SKM-1 (cell line): Measurements from ENCODE around the gene ENHO.
"Not testable (repeated sequence)": the region's sequence is repeated elsewhere in the genome, so short reads cannot be mapped to it uniquely, and the experiment has no call there.

Experiments used
- DNase-seq: peaks from one replicate; lab custom pipeline; 2025; ENCODE audit not compliant: unreplicated experiment; lab: John Stamatoyannopoulos, UW

ENHO gene

GRCh38 chr9:34532041-34532440 is 9.3 kb upstream of the ENHO start:
- not testable (repeated sequence) for DNase-seq

GRCh38 chr9:34526026-34526425 is 3.2 kb upstream of the ENHO start:
- DNase-seq = no peak

- no peak for DNase-seq
Measured at GRCh38 chr9:34524349-34524748, 1.6 kb upstream of the ENHO start.

DNA sequence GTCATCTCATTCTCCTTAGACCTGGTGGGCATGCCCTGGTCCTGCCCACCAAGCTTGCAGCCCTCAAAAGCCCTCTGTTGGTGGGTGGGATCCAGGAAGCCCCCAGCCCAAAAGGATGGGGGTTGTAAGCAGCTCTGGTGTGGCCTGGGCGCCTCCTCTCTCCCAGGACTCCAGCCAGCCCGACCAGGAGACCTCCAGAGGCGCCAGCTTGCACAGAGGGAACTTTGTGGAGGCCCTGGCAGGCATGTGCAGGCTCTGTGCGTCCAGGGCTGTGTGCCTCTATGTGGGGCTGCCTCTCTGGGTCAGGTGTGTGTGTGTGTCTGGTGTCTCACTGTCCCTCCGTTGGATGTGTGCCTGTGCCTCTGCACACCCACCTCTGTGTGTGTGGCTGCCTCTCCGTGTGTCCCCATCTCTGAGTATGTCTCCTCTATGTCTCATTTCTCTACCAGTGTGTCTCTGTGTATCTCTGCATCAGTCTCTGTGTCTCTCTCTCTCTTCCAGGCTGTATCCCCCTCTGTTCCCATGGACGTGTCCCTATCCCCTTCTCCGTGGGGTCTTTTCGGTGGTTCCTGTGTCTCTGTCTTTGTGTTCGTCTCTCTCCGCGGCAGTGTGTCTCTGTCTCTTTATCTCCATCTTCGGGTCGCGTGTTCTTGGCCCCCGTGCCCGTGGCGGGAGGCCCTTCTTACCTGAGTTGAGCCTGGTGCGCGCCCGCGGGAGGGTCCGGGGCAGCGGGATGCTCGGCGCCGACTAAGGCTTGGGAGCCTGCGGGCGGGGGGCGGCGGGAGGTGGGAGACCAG is 501 bp downstream of the ENHO start:
- DNase-seq = no peak

DNA sequence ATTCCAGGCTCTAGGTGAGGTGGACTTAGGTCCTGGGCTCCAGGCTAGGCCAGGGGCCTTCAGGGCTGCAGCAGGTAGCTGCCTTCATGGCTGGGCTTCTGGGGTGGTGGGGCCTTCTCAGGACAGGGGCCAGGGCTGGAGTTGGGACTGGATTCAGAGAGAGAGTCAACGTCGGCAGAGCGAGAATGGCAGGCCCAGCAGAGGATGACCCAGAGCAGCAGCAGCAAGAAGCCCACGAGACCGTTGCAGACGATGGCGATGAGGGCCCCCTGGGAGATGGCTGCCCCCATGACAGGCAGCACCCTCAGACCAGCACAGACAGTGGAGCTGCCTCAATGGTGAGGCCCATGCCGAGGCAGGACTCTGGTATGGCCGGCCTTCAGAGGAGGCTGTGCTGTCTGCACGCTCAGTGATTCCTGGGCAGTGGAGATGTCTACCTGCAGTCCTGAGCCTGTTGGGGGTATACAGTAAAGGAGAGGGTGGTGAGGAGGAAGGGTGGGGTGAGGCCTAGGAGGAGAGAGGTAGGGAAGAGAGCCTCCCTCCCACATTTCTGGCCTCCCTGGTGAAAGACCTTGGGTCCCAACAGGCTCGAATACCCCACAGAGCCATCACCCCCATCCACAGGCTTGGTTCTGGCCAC is 1.3 kb downstream of the ENHO start:
- DNase-seq = no peak

- no peak for DNase-seq
Measured at GRCh38 chr9:34520505-34521385, 2.0 kb downstream of the ENHO start.

DNA sequence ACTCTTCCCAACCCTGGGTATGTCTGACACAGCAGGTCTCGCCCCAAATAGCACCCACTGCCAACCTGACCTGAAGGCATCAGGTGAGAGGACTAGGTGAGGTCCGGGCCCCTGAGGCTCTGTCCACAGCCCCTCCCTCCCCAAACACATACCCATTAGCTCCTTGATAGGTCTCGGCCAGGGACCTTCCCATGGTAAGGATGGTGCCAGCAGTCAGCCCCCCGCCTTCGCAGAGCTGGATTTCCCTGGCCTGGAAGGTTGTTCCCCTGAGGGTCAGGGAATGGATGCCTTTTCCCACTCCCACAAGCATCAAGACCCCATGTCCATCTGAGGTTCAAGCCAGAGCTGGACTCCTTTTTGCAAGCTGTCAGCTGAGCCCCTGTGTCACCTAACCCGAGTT is 2.7 kb downstream of the ENHO start:
- no peak for DNase-seq

- DNase-seq = no peak
Measured at GRCh38 chr9:34519321-34520020, 3.3 kb downstream of the ENHO start.

DNA sequence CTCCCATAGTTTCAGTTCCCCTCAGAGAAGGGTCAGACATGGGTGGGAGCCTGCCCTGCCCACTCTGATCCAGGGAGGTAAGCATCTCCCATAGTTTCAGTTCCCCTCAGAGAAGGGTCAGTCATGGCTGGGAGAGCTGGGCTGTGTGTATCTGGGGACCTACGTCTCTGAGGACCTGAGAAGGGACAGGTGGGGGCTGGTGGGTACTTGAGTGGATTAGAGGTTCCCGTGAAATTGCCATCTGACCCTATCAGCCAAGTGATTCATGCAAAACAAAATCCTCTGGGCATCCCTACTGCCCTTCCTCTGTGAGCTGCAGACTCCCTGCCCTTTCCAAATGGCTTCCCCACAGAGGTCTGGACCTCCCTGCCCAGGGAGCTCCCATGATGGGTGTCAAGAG is 3.9 kb downstream of the ENHO start:
- DNase-seq = no peak

DNA sequence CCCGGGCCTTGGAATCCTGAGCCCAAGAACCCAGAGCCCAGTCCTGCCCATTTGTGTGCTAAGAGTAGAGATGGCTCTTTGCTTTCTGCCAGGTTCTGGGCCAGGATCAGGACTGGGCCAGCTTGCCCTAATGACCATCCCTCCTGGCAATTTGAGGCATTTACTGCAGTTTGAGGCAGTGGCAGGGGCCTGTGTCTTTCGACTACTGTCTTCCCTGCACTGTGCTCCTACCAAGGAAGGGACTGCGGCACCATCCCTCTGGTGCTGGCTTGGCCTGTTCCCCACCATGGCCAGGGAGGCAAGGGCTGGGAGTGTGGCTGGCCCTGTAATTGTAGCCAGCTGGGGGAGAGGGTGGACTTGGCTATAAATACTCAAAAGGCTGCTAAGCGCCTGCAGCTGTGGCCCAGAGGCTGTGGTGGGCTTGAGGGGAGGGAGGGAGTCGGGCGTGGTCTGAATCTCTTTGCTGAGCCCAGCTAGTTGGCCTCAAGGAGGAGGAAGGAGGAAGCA is 4.6 kb downstream of the ENHO start:
- no peak for DNase-seq

DNA sequence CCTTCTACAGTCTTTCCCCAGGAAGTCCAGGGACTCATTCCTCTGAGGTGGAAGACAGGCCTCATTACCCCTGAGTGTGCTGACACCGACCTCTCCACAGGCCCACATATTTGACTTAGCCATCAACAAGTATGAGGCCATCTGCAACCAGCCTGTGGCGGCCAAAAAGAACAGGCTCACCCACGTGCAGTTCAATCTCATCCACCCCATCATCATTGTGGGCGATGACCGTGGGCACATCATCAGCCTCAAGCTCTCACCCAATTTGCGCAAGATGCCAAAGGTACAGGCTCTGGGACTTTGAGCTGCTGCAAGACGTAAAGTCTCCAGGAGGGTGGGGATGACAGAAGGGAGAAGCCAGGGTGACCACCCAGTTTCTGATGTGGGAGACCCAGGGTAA is 5.6 kb downstream of the ENHO start:
- DNase-seq = no peak

- no peak for DNase-seq
Measured at GRCh38 chr9:34515959-34516358, 6.8 kb downstream of the ENHO start.

- DNase-seq = no peak
Measured at GRCh38 chr9:34514816-34515215, 8.0 kb downstream of the ENHO start.

DNA sequence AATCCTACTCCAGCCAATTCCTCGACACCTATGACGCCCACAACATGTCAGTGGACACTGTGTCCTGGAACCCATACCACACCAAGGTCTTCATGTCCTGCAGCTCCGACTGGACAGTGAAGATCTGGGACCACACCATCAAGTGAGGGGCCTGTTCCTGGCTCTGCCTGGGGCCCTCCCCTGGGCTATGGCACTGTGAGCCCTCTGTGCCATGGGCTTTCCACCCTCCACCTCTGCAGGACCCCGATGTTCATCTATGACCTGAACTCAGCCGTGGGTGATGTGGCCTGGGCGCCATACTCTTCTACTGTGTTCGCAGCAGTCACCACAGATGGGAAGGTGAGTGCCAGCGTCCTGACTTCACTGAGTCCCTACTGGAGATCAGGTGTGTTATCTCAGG is 8.4 kb downstream of the ENHO start:
- DNase-seq = no peak

GRCh38 chr9:34513567-34514214 is 9.1 kb downstream of the ENHO start:
- no peak for DNase-seq

GRCh38 chr9:34512131-34513078 is 10.4 kb downstream of the ENHO start:
- no peak for DNase-seq

DNA sequence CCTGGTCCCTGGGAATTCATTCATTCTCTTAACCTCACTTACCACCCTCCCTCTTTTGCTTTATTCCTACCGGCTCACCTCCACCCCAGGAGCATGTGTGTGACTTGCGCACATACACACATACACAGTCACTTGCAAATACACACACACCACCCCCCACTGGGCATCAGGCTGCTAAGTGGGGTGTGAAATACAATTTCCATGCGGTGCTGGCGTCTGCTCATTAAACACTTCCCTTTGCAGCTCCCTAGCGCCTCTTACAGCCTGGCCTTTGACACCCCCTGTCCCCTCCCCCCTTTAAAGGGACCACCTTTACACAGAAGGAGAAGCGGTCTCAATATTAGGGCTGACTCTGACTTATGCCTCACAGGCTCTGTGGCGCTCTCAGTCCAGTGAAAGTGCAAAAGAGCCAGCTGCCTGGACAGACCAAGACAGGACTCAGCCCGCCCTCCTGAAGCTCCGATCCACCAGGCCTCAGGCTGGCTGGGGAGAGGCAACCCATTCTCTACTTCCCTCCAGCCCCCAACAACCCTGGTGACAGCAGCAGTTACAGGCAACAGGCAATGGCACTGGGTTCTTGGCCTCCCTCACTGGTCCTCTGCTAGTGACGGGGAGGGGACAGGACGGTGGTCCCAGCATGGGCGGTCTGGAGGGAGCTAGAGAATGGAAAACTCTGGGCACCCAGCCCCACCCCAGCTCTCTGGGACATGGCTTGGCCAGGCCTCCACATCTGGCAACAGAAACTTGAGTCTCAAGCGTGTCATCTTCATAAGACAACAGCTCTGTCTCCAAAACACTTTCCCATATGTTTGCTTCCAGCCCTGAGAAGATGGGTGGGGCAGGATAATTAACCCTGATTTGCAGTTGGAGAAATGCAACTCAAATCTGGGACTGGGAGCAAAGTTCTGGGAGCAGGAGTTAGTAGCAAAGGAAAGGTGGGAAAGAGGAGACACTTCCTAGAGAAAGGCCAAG is 12.0 kb downstream of the ENHO start:
- DNase-seq = no peak

DNA sequence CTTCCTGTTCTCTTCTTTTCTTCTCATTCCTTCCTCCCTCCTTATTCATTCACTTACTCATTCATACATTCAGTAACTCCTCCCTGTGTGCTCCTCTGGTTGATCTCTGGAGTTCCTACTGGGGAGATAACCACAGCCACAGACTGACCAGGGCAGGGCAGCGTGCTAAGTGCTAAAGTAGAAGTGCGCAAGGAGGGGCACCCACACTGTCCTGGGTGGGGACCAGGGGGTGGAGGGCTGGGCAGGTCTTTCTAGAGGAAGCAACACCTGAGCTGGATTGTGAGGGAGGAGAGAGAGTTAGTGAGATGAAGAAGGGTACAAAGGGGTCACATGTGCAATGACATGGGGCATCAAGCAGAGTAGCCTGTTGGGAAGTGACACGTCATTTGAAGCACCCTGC is 13.8 kb downstream of the ENHO start:
- no peak for DNase-seq
